ENCODE data around the gene TP73.
A peak's percentile ranks its signal among the peaks of the same experiment; 100 is the strongest.

Gene TP73

GRCh38 chr1:3733883-3734589 lies 81.7 kb downstream of the TP73 start:
- intact Hi-C loops (cut with DNase I), result no loop called here
- no peak for DNase-seq

GRCh38 chr1:3734602-3735001 lies 82.3 kb downstream of the TP73 start:
- intact Hi-C loops (cut with DNase I), result no loop called here
- no peak for DNase-seq

- intact Hi-C loops (cut with DNase I), result no loop called here
- peak in 1 of 10 donors; percentile 70 for DNase-seq
Observed at GRCh38 chr1:3735027-3735681, 82.8 kb downstream of the TP73 start.

GRCh38 chr1:3735688-3736087 lies 83.4 kb downstream of the TP73 start:
- peak in 1 of 10 donors; percentile 73 for DNase-seq
- intact Hi-C loops (cut with DNase I), result no loop called here

GRCh38 chr1:3736131-3736561 lies 83.8 kb downstream of the TP73 start:
- DNase-seq, result peak in 1 of 10 donors; percentile 66

GRCh38 chr1:3736708-3737107 lies 84.4 kb downstream of the TP73 start:
- intact Hi-C loops (cut with DNase I), result no loop called here

More at GRCh38 chr1:3736131-3736561, 83.8 kb downstream of the TP73 start:
- intact Hi-C loops (cut with DNase I), result no loop called here

GRCh38 chr1:3738943-3739342 lies 86.6 kb downstream of the TP73 start:
- intact Hi-C loops (cut with DNase I), result no loop called here

More at GRCh38 chr1:3736708-3737107, 84.4 kb downstream of the TP73 start:
- DNase-seq, result peak in 1 of 10 donors; percentile 52

GRCh38 chr1:3740042-3740441 lies 87.7 kb downstream of the TP73 start:
- intact Hi-C loops (cut with DNase I), result no loop called here
- peak in 3 of 10 donors; percentile 40 to 88 (median 71) for DNase-seq

More at GRCh38 chr1:3738943-3739342, 86.6 kb downstream of the TP73 start:
- DNase-seq, result no peak

- intact Hi-C loops (cut with DNase I), result no loop called here
- DNase-seq, result peak in 3 of 10 donors; percentile 37 to 67 (median 55)
Observed at GRCh38 chr1:3740752-3741151, 88.4 kb downstream of the TP73 start.

- peak in 3 of 10 donors; percentile 45 to 76 (median 61) for DNase-seq
- intact Hi-C loops (cut with DNase I), result no loop called here
Observed at GRCh38 chr1:3741566-3742438, 89.5 kb downstream of the TP73 start.

- intact Hi-C loops (cut with DNase I), result no loop called here
- DNase-seq, result peak in 3 of 10 donors; percentile 45 to 60 (median 50)
Observed at GRCh38 chr1:3742439-3743298, 90.4 kb downstream of the TP73 start.

- intact Hi-C loops (cut with DNase I), result no loop called here
- peak in 1 of 10 donors; percentile 50 for DNase-seq
Observed at GRCh38 chr1:3743421-3743820, 91.1 kb downstream of the TP73 start.

- peak in 2 of 10 donors; percentile 52 to 63 for DNase-seq
- intact Hi-C loops (cut with DNase I), result no loop called here
Observed at GRCh38 chr1:3743826-3744225, 91.5 kb downstream of the TP73 start.

GRCh38 chr1:3744646-3745045 lies 92.3 kb downstream of the TP73 start:
- peak in 2 of 10 donors; percentile 33 to 70 for DNase-seq
- intact Hi-C loops (cut with DNase I), result no loop called here

GRCh38 chr1:3745071-3745470 lies 92.8 kb downstream of the TP73 start:
- intact Hi-C loops (cut with DNase I), result no loop called here
- DNase-seq, result peak in 2 of 10 donors; percentile 33

- intact Hi-C loops (cut with DNase I), result no loop called here
- DNase-seq, result peak in 5 of 10 donors; percentile 25 to 90 (median 51)
Observed at GRCh38 chr1:3745590-3746381, 93.5 kb downstream of the TP73 start.

- peak in 2 of 10 donors; percentile 61 to 84 for DNase-seq
- intact Hi-C loops (cut with DNase I), result no loop called here
Observed at GRCh38 chr1:3746389-3746829, 94.1 kb downstream of the TP73 start.

GRCh38 chr1:3746830-3747521 lies 94.7 kb downstream of the TP73 start:
- intact Hi-C loops (cut with DNase I), result no loop called here
- DNase-seq, result peak; percentile 87 to 99 (median 92)
